Smooth muscle cell (in vitro differentiated cells): ENCODE results near the gene AKAIN1. TPM values are rescaled to one million over a fixed set of nuclear protein-coding genes. Genes with fewer than 3 reads are reported as not detected.

Experiments
- DNase-seq: peaks from one replicate; lab custom pipeline; 2025; ENCODE audit not compliant: unreplicated experiment; lab: John Stamatoyannopoulos, UW
- H2AFZ ChIP-seq: fragments of 200-600 bp; sonication (generic); 2 replicates; pipeline ENCODE4 v1.6.0; 2016; ENCODE audit warnings: antibody characterized with exemption, low read depth, mild to moderate bottlenecking
- H3F3A ChIP-seq: fragments of 200-600 bp; sonication (generic); 2 replicates; pipeline ENCODE4 v1.6.0; 2017; ENCODE audit warnings: antibody characterized with exemption, low read depth
- H3K27ac ChIP-seq: fragments of 200-600 bp; sonication (generic); 2 replicates; pipeline ENCODE4 v1.5.1; 2016; ENCODE audit warnings: low read depth, mild to moderate bottlenecking
- H3K27me3 ChIP-seq: fragments of 200-600 bp; sonication (generic); 2 replicates; pipeline ENCODE4 v1.6.1; 2016; ENCODE audit warnings: low read depth, mild to moderate bottlenecking
- H3K36me3 ChIP-seq: fragments of 200-600 bp; sonication (generic); 2 replicates; pipeline ENCODE4 v1.5.1; 2016; ENCODE audit warnings: low read depth
- H3K4me1 ChIP-seq: fragments of 200-600 bp; sonication (generic); 2 replicates; pipeline ENCODE4 v1.5.1; 2016; ENCODE audit warnings: low read depth
- H3K4me2 ChIP-seq: fragments of 200-600 bp; sonication (generic); 2 replicates; pipeline ENCODE4 v1.6.0; 2016; ENCODE audit warnings: mild to moderate bottlenecking
- H3K4me3 ChIP-seq: fragments of 200-600 bp; sonication (generic); 2 replicates; pipeline ENCODE4 v1.5.1; 2016; ENCODE audit warnings: mild to moderate bottlenecking
- H3K79me2 ChIP-seq: fragments of 200-600 bp; sonication (generic); 2 replicates; pipeline ENCODE4 v1.6.0; 2016; ENCODE audit warnings: low read depth, mild to moderate bottlenecking
- H3K9ac ChIP-seq: fragments of 200-600 bp; sonication (generic); 2 replicates; pipeline ENCODE4 v1.6.0; 2016; ENCODE audit warnings: low read depth
- H3K9me3 ChIP-seq: fragments of 200-600 bp; sonication (generic); replicated peaks from 2 replicates; pipeline ENCODE4 v1.5.1; 2016; ENCODE audit warnings: low read depth
- H4K20me1 ChIP-seq: fragments of 200-600 bp; sonication (generic); 2 replicates; pipeline ENCODE4 v1.6.0; 2016; ENCODE audit warnings: low read depth
- CTCF ChIP-seq: fragments of 200-600 bp; sonication (generic); IDR thresholded peaks from 2 replicates; pipeline ENCODE4 v1.5.1; 2017; ENCODE audit warnings: borderline replicate concordance, mild to moderate bottlenecking, antibody characterized with exemption; ENCODE audit not compliant: insufficient read depth, poor library complexity, severe bottlenecking
- WGBS: methylation state at CpG from one replicate; pipeline ENCODE4 v1.1.7; 2016; ENCODE audit warnings: low lambda C conversion rate; 5-methylcytosine and 5-hydroxymethylcytosine counted together
- polyA plus RNA-seq: library from polyadenylated mRNA; unstranded; fragments of >200 nt; fragmentation: Nextera tagmentation; extraction: Ambion mirVana; gene quantifications from 2 replicates; pipeline ENCODE4 v1.2.1, GENCODE V29; 2016
- total RNA-seq: library from RNA; depleted of rRNA; stranded (reverse); fragments of >200 nt; gene quantifications from 2 replicates; pipeline ENCODE4 v1.2.3, GENCODE V29; 2014

The AKAIN1 gene
- total and polyA plus RNA-seq, 2 experiments from 2014 or later, result not detected

- Histone ChIP-seq H3K27me3 (peaks cover 10% of the 10 kb centered on the region), H3K79me2 (no peaks in the 10 kb centered on the region), H4K20me1 (no peaks in the 10 kb centered on the region), H3K4me3 (no peak overlapping the region), H3K9me3 (no peaks in the 10 kb centered on the region), H2AFZ (no peak overlapping the region), H3K9ac (no peak overlapping the region), H3K36me3 (no peaks in the 10 kb centered on the region), H3K4me2 (no peak overlapping the region), H3K4me1 (no peaks in the 10 kb centered on the region), H3K27ac (no peak overlapping the region), H3F3A (no peaks in the 10 kb centered on the region)
- DNase-seq, result no peak
- TF ChIP-seq CTCF, result no peak
- 83% methylated on average over 10 of the region's 10 CpGs for WGBS
Measured at GRCh38 chr18:5145168-5145825, 51.8 kb downstream of the AKAIN1 start.

- DNase-seq, result no peak
- Histone ChIP-seq H3K27me3 (peaks cover 10% of the 10 kb centered on the region), H3K4me2 (no peak overlapping the region), H2AFZ (no peak overlapping the region), H3K27ac (no peak overlapping the region), H3K36me3 (no peaks in the 10 kb centered on the region), H3K9ac (no peak overlapping the region), H3K4me3 (no peak overlapping the region), H3K9me3 (no peaks in the 10 kb centered on the region), H3K79me2 (no peaks in the 10 kb centered on the region), H3F3A (no peaks in the 10 kb centered on the region), H4K20me1 (no peaks in the 10 kb centered on the region), H3K4me1 (no peaks in the 10 kb centered on the region)
- no peak for TF ChIP-seq CTCF
- 57% methylated on average over 1 of the region's 1 CpG for WGBS
Measured at GRCh38 chr18:5144629-5145028, 52.4 kb downstream of the AKAIN1 start.

GRCh38 chr18:5142859-5143258 is 54.2 kb downstream of the AKAIN1 start:
- no peak overlapping the region for H3K9ac ChIP-seq
- no peaks in the 10 kb centered on the region for H3F3A ChIP-seq
- H3K27ac ChIP-seq, result no peak overlapping the region
- no peaks in the 10 kb centered on the region for H3K4me1 ChIP-seq
- H3K4me3 ChIP-seq, result no peak overlapping the region
- H3K9me3 ChIP-seq, result no peaks in the 10 kb centered on the region
- H2AFZ ChIP-seq, result no peak overlapping the region
- H3K4me2 ChIP-seq, result no peak overlapping the region
- no peaks in the 10 kb centered on the region for H3K36me3 ChIP-seq
- DNase-seq, result no peak
- H3K27me3 ChIP-seq, result peaks cover 8% of the 10 kb centered on the region
- H3K79me2 ChIP-seq, result no peaks in the 10 kb centered on the region
- H4K20me1 ChIP-seq, result no peaks in the 10 kb centered on the region
- no peak for TF ChIP-seq CTCF
- 26% methylated on average over 2 of the region's 2 CpGs for WGBS

- WGBS, result 64% methylated on average over 4 of the region's 4 CpGs
- no peak overlapping the region for H3K4me3 ChIP-seq
- H3K4me1 ChIP-seq, result no peaks in the 10 kb centered on the region
- H3K27ac ChIP-seq, result no peak overlapping the region
- H2AFZ ChIP-seq, result no peak overlapping the region
- TF ChIP-seq CTCF, result no peak
- H3K4me2 ChIP-seq, result no peak overlapping the region
- no peaks in the 10 kb centered on the region for H3K36me3 ChIP-seq
- H3K27me3 ChIP-seq, result peaks cover 8% of the 10 kb centered on the region
- H4K20me1 ChIP-seq, result no peaks in the 10 kb centered on the region
- H3K9me3 ChIP-seq, result no peaks in the 10 kb centered on the region
- H3K79me2 ChIP-seq, result no peaks in the 10 kb centered on the region
- DNase-seq, result no peak
- no peak overlapping the region for H3K9ac ChIP-seq
- no peaks in the 10 kb centered on the region for H3F3A ChIP-seq
Measured at GRCh38 chr18:5142131-5142530, 54.9 kb downstream of the AKAIN1 start.
